Type B pancreatic cell (in vitro differentiated cells): Measurements from ENCODE around the gene BPIFB6. TPM values are rescaled to one million over a fixed set of nuclear protein-coding genes. Genes with fewer than 3 reads are reported as not detected.

ENCODE experiments used
- DNase-seq: peaks from one replicate; pipeline ENCODE4 v3.0.0; 2021; ENCODE audit warnings: mixed read lengths; ENCODE audit not compliant: unreplicated experiment; ENCODE audit errors: extremely low spot score
- H3K27ac Mint-ChIP-seq: 2 replicates; pipeline ENCODE4 v1.8.0; 2021; ENCODE audit warnings: mild to moderate bottlenecking, mixed read lengths
- H3K27me3 Mint-ChIP-seq: 2 replicates; pipeline ENCODE4 v1.8.0; 2021; ENCODE audit warnings: mixed read lengths
- H3K36me3 Mint-ChIP-seq: 2 replicates; pipeline ENCODE4 v1.8.0; 2021; ENCODE audit warnings: mixed read lengths
- H3K4me1 Mint-ChIP-seq: one replicate; pipeline ENCODE4 v1.8.0; 2021; ENCODE audit warnings: mixed read lengths; ENCODE audit not compliant: unreplicated experiment
- H3K4me3 Mint-ChIP-seq: 2 replicates; pipeline ENCODE4 v1.8.0; 2021; ENCODE audit warnings: mild to moderate bottlenecking, mixed read lengths
- H3K9me3 Mint-ChIP-seq: 2 replicates; pipeline ENCODE4 v1.8.0; 2021; ENCODE audit warnings: mixed read lengths
- total RNA-seq: library from RNA; stranded (reverse); gene quantifications from 2 replicates; pipeline ENCODE4 v1.2.1, GENCODE V29; 2021; ENCODE audit warnings: low replicate concordance
- TF ChIP-seq, protein P1 (sequence below): fragments of 200-600 bp; sonication (generic); conservative IDR thresholded peaks from 2 replicates; pipeline ENCODE4 v1.5.0; 2021; ENCODE audit warnings: antibody characterized with exemption, mild to moderate bottlenecking

Gene BPIFB6
- total RNA-seq, 1 donor from 2014 or later: not detected

DNA sequence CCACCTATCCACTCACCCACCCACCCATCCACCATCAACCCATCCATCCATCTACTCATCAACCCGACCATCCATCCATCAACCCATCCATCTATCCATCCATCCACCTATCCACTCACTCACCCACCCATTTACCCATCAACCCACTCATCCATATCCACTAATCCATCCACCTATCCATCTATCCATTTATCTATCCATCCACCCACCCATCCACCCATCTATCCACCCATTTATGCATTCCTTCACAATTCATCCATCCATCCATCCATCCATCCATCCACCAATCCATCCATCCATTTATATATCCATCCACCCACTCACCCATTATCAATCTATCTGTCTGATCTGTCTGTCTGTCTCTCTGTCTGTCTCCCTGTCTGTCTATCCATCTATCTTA is 62.1 kb downstream of the BPIFB6 start:
- TF ChIP-seq, protein P1, sequence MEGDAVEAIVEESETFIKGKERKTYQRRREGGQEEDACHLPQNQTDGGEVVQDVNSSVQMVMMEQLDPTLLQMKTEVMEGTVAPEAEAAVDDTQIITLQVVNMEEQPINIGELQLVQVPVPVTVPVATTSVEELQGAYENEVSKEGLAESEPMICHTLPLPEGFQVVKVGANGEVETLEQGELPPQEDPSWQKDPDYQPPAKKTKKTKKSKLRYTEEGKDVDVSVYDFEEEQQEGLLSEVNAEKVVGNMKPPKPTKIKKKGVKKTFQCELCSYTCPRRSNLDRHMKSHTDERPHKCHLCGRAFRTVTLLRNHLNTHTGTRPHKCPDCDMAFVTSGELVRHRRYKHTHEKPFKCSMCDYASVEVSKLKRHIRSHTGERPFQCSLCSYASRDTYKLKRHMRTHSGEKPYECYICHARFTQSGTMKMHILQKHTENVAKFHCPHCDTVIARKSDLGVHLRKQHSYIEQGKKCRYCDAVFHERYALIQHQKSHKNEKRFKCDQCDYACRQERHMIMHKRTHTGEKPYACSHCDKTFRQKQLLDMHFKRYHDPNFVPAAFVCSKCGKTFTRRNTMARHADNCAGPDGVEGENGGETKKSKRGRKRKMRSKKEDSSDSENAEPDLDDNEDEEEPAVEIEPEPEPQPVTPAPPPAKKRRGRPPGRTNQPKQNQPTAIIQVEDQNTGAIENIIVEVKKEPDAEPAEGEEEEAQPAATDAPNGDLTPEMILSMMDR: no peak
- H3K36me3 Mint-ChIP-seq: no peaks in the 10 kb centered on the region
- DNase-seq: no peak
- no peaks in the 10 kb centered on the region for H3K9me3 Mint-ChIP-seq
- H3K4me3 Mint-ChIP-seq: no peak overlapping the region
- H3K27ac Mint-ChIP-seq: no peak overlapping the region
- no peaks in the 10 kb centered on the region for H3K4me1 Mint-ChIP-seq
- peaks cover 29% of the 10 kb centered on the region for H3K27me3 Mint-ChIP-seq

Other genes with a start within 250 kb of the BPIFB6 start
- 144 and 189 TPM in 2 replicates for gene MAPRE1, start 211.7 kb upstream of the BPIFB6 start, total RNA-seq
- 0.07 and 0.97 TPM in 2 replicates for gene EFCAB8, start 172.7 kb upstream of the BPIFB6 start, total RNA-seq
- not detected in 2 replicates for gene SUN5, start 27.2 kb upstream of the BPIFB6 start, total RNA-seq
- gene BPIFB2, start 23.9 kb upstream of the BPIFB6 start, total RNA-seq: 0.22 TPM in 1 of 2 replicates, not detected in the other
- not detected in 2 replicates for gene BPIFB3, start 22.3 kb downstream of the BPIFB6 start, total RNA-seq
- gene BPIFB4, start 48.0 kb downstream of the BPIFB6 start, total RNA-seq: not detected in 2 replicates
- not detected in 2 replicates for gene BPIFA2, start 136.5 kb downstream of the BPIFB6 start, total RNA-seq
- gene BPIFA3, start 185.7 kb downstream of the BPIFB6 start, total RNA-seq: not detected in 2 replicates
- 0.69 and 0.97 TPM in 2 replicates for gene BPIFA1, start 204.3 kb downstream of the BPIFB6 start, total RNA-seq